Adrenal gland (tissue), 5 donors: ENCODE results near the gene CFAP58.

Experiments
- POLR2A ChIP-seq, 2 donors: fragments of 450-650 bp; IDR thresholded peaks; one replicate each; pipeline ENCODE4 v1.6.1; 2017; ENCODE audit warnings: antibody characterized with exemption in 2 of 2, mild to moderate bottlenecking in 2 of 2, moderate library complexity in 1 of 2
- TF ChIP-seq, protein P1 (sequence below), 6 experiments: fragments of 450-650 bp in 4 of 6; fragments of 200-600 bp in 2 of 6; sonication (generic) in 1 of 6; IDR thresholded peaks; 1 replicate in 5 of 6; 2 replicates in 1 of 6; pipeline versions ENCODE4 v1.5.1 to v1.8.0; 2016 to 2021; ENCODE audit warnings: antibody characterized with exemption in 6 of 6, mild to moderate bottlenecking in 2 of 6, moderate library complexity in 1 of 6
- donor health status: DM: no; HTN: no; CAD: no.

DNA sequence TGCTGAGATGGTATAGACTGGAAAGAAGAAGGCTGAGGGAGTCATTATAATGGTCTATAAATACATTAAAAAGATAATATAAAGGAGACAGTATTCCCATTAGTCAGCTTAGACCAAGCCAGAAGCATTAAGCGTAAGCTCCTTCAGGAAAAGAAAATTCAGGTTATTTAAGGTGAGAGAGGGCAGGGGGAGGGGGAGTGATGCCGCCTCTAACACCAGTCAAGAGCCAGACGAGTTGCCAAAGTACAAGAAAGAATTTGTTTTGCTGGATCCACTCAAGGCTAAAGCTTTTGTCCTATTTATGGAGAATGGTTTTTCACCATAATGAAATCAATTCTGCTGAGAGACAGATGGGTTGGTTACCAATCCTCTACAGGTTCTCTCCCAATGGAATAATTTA lies 99.3 kb downstream of the CFAP58 start:
- TF ChIP-seq, protein P1, sequence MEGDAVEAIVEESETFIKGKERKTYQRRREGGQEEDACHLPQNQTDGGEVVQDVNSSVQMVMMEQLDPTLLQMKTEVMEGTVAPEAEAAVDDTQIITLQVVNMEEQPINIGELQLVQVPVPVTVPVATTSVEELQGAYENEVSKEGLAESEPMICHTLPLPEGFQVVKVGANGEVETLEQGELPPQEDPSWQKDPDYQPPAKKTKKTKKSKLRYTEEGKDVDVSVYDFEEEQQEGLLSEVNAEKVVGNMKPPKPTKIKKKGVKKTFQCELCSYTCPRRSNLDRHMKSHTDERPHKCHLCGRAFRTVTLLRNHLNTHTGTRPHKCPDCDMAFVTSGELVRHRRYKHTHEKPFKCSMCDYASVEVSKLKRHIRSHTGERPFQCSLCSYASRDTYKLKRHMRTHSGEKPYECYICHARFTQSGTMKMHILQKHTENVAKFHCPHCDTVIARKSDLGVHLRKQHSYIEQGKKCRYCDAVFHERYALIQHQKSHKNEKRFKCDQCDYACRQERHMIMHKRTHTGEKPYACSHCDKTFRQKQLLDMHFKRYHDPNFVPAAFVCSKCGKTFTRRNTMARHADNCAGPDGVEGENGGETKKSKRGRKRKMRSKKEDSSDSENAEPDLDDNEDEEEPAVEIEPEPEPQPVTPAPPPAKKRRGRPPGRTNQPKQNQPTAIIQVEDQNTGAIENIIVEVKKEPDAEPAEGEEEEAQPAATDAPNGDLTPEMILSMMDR (IDR thresholded peaks at IDR 0.05), result no peak
- TF ChIP-seq POLR2A (IDR thresholded peaks at IDR 0.05), result no peak
